K562 (cell line): ENCODE data around the gene AMFR. TPM values are rescaled to one million over a fixed set of nuclear protein-coding genes. Genes with fewer than 3 reads are reported as not detected.

Experiments used
- ARNT ChIP-seq, 2 experiments: fragments of 450-650 bp; IDR thresholded peaks; 2 replicates each; pipeline ENCODE4 v1.6.1; 2016; ENCODE audit warnings: mild to moderate bottlenecking in 1 of 2
- GATA2 ChIP-seq: sonication (generic); formaldehyde crosslinking; IDR thresholded peaks from 2 replicates; pipeline ENCODE4 v1.4.0; 2020; ENCODE audit warnings: mild to moderate bottlenecking, missing genetic modification reagents
- MAFG ChIP-seq: fragments of 450-650 bp; conservative IDR thresholded peaks from 2 replicates; pipeline ENCODE4 v1.6.1; 2016; ENCODE audit warnings: missing genetic modification characterization, missing compliant biosample characterization
- WHSC1 ChIP-seq: IDR thresholded peaks from one replicate; pipeline ENCODE4 v1.6.1; 2012; ENCODE audit warnings: low read length, control low read depth, inconsistent platforms
- ZNF224 ChIP-seq: sonication (generic); formaldehyde crosslinking; IDR thresholded peaks from 2 replicates; pipeline ENCODE4 v1.8.0; 2022; ENCODE audit warnings: mild to moderate bottlenecking, missing genetic modification reagents
- polyA plus RNA-seq, 8 experiments: library from polyadenylated mRNA; depleted of rRNA in 4 of 8; stranded (reverse) in 5 of 8; unstranded in 3 of 8; fragments of >200 nt; fragmentation: Nextera tagmentation in 2 of 8; fragmentation: Illumina TruSeq in 1 of 8; extraction: Ambion mirVana in 2 of 8; extraction: Trizol in 1 of 8; gene quantifications; 2 replicates each; pipeline versions ENCODE4 v1.2.1 to v1.2.3, GENCODE V29; 2011 to 2014; ENCODE audit warnings: inconsistent platforms in 1 of 8, missing spikeins in 1 of 8
- total RNA-seq, 7 experiments: library from RNA; depleted of rRNA in 6 of 7; stranded (reverse); fragments of >200 nt in 6 of 7; fragmentation: Illumina TruSeq in 2 of 7; extraction: Trizol in 2 of 7; gene quantifications; 2 replicates each; pipeline versions ENCODE4 v1.2.1 to v1.2.3, GENCODE V29; 2011 to 2021; ENCODE audit warnings: low replicate concordance in 1 of 7
- TF ChIP-seq, protein P1 (sequence below): sonication (generic); formaldehyde crosslinking; IDR thresholded peaks from 2 replicates; pipeline ENCODE4 v1.8.0; 2023; ENCODE audit warnings: missing genetic modification reagents, mild to moderate bottlenecking, borderline replicate concordance
- TF ChIP-seq, protein P2 (sequence below), 2 experiments: IDR thresholded peaks; 2 replicates each; pipeline ENCODE4 v1.6.1; 2012; ENCODE audit warnings: improper control_type of control experiment in 2 of 2, low read depth in 2 of 2, low read length in 2 of 2, borderline replicate concordance in 1 of 2
- TF ChIP-seq, protein P3 (sequence below): sonication (generic); formaldehyde crosslinking; IDR thresholded peaks from 2 replicates; pipeline ENCODE4 v1.4.0; 2020; ENCODE audit warnings: mild to moderate bottlenecking, missing genetic modification reagents

Gene AMFR
- total and polyA plus RNA-seq, 9 of the 15 experiments (the other 6 are each of a cell fraction or from before 2014, with no cell fraction given): 15.6 to 113 (median 58.4) TPM

DNA sequence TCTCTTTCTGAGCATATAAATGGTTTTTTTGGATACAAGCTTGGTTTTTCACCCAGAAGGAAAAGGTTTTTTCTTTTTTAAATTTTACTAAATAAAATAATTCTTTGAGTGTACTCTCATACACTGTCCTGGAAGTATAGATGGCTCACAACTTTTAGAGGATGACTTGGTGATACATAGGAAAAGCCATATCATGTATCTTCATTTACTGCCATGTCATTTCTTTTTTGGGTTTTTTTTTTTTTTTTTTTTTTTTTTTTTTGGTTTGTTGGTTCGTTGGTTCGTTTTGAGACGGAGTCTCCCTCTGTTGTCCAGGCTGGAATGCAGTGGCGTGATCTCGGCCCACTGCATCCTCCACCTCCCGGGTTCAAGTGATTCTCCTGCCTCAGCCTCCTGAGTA is 37.8 kb upstream of the AMFR start (continued):
- TF ChIP-seq, protein P1, sequence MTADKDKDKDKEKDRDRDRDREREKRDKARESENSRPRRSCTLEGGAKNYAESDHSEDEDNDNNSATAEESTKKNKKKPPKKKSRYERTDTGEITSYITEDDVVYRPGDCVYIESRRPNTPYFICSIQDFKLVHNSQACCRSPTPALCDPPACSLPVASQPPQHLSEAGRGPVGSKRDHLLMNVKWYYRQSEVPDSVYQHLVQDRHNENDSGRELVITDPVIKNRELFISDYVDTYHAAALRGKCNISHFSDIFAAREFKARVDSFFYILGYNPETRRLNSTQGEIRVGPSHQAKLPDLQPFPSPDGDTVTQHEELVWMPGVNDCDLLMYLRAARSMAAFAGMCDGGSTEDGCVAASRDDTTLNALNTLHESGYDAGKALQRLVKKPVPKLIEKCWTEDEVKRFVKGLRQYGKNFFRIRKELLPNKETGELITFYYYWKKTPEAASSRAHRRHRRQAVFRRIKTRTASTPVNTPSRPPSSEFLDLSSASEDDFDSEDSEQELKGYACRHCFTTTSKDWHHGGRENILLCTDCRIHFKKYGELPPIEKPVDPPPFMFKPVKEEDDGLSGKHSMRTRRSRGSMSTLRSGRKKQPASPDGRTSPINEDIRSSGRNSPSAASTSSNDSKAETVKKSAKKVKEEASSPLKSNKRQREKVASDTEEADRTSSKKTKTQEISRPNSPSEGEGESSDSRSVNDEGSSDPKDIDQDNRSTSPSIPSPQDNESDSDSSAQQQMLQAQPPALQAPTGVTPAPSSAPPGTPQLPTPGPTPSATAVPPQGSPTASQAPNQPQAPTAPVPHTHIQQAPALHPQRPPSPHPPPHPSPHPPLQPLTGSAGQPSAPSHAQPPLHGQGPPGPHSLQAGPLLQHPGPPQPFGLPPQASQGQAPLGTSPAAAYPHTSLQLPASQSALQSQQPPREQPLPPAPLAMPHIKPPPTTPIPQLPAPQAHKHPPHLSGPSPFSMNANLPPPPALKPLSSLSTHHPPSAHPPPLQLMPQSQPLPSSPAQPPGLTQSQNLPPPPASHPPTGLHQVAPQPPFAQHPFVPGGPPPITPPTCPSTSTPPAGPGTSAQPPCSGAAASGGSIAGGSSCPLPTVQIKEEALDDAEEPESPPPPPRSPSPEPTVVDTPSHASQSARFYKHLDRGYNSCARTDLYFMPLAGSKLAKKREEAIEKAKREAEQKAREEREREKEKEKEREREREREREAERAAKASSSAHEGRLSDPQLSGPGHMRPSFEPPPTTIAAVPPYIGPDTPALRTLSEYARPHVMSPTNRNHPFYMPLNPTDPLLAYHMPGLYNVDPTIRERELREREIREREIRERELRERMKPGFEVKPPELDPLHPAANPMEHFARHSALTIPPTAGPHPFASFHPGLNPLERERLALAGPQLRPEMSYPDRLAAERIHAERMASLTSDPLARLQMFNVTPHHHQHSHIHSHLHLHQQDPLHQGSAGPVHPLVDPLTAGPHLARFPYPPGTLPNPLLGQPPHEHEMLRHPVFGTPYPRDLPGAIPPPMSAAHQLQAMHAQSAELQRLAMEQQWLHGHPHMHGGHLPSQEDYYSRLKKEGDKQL (CRISPR knock-in tag): no peak
- peak; percentile 21; the same call in 1 of the 2 replicates for TF ChIP-seq MAFG
- no peak for TF ChIP-seq ARNT (IDR thresholded peaks at IDR 0.05)
- no peak for TF ChIP-seq WHSC1
- TF ChIP-seq, protein P2, sequence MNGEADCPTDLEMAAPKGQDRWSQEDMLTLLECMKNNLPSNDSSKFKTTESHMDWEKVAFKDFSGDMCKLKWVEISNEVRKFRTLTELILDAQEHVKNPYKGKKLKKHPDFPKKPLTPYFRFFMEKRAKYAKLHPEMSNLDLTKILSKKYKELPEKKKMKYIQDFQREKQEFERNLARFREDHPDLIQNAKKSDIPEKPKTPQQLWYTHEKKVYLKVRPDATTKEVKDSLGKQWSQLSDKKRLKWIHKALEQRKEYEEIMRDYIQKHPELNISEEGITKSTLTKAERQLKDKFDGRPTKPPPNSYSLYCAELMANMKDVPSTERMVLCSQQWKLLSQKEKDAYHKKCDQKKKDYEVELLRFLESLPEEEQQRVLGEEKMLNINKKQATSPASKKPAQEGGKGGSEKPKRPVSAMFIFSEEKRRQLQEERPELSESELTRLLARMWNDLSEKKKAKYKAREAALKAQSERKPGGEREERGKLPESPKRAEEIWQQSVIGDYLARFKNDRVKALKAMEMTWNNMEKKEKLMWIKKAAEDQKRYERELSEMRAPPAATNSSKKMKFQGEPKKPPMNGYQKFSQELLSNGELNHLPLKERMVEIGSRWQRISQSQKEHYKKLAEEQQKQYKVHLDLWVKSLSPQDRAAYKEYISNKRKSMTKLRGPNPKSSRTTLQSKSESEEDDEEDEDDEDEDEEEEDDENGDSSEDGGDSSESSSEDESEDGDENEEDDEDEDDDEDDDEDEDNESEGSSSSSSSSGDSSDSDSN (IDR thresholded peaks at IDR 0.05; ENCODE audit: borderline replicate concordance in 1 of 2, low read depth in 2 of 2, low read length in 2 of 2): no peak
- TF ChIP-seq GATA2 (CRISPR knock-in tag): no peak
- TF ChIP-seq, protein P3, sequence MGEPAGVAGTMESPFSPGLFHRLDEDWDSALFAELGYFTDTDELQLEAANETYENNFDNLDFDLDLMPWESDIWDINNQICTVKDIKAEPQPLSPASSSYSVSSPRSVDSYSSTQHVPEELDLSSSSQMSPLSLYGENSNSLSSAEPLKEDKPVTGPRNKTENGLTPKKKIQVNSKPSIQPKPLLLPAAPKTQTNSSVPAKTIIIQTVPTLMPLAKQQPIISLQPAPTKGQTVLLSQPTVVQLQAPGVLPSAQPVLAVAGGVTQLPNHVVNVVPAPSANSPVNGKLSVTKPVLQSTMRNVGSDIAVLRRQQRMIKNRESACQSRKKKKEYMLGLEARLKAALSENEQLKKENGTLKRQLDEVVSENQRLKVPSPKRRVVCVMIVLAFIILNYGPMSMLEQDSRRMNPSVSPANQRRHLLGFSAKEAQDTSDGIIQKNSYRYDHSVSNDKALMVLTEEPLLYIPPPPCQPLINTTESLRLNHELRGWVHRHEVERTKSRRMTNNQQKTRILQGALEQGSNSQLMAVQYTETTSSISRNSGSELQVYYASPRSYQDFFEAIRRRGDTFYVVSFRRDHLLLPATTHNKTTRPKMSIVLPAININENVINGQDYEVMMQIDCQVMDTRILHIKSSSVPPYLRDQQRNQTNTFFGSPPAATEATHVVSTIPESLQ (CRISPR knock-in tag): no peak
- no peak for TF ChIP-seq ZNF224
